ENCODE data around the gene SPTLC3.

GRCh38 chr20:12968472-12968871 is 40.3 kb upstream of the SPTLC3 start:
- no peak for TF ChIP-seq CTCF (IDR thresholded peaks at IDR 0.05)
- TF ChIP-seq POLR2A (IDR thresholded peaks at IDR 0.05), result no peak

Measured in prostate gland (tissue), 2 donors.